Erythroblast (primary cell): ENCODE measurements around the gene PIK3R1.

Experiments
- GATA1 ChIP-seq: IDR thresholded peaks from 2 replicates; pipeline ENCODE4 v1.6.1; 2011; ENCODE audit warnings: low read depth, mild to moderate bottlenecking, control low read depth, low read length, moderate library complexity
- POLR2A ChIP-seq: IDR thresholded peaks from 2 replicates; pipeline ENCODE4 v1.6.1; 2011; ENCODE audit warnings: mild to moderate bottlenecking, low read length

- TF ChIP-seq POLR2A (no peak), GATA1 (no peak)
Measured at GRCh38 chr5:68222824-68223354, 7.3 kb downstream of the PIK3R1 start.
